GM21447 (cell line): ENCODE data around the gene SLC13A2.

Experiments
- ATAC-seq: cut with Tn5 transposase; IDR thresholded peaks from one replicate; pipeline ENCODE4 v1.9.1; 2021; ENCODE audit not compliant: unreplicated experiment

SLC13A2 gene

DNA sequence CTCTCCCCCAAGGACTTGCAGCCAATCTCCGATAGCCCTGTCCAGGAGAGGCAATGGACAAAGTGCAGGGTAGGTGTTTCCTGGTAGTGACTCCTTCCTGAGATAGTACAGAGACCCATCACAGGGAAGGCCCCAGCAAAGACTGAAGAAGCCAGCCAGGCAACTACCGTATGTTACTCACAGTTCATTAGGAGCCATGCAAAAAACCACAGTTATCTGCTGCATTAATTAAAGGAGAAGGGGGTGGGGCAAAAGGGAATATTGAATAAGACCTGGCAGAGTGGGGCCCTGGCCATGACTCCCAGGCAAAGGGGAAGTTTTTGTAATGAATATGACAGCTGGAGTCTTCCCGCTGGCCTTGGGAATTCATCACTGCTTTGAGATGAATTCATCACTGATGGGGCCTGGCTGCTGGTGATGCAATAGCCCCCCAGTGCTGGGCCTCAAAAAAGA lies 2.5 kb upstream of the SLC13A2 start:
- ATAC-seq = no peak

DNA sequence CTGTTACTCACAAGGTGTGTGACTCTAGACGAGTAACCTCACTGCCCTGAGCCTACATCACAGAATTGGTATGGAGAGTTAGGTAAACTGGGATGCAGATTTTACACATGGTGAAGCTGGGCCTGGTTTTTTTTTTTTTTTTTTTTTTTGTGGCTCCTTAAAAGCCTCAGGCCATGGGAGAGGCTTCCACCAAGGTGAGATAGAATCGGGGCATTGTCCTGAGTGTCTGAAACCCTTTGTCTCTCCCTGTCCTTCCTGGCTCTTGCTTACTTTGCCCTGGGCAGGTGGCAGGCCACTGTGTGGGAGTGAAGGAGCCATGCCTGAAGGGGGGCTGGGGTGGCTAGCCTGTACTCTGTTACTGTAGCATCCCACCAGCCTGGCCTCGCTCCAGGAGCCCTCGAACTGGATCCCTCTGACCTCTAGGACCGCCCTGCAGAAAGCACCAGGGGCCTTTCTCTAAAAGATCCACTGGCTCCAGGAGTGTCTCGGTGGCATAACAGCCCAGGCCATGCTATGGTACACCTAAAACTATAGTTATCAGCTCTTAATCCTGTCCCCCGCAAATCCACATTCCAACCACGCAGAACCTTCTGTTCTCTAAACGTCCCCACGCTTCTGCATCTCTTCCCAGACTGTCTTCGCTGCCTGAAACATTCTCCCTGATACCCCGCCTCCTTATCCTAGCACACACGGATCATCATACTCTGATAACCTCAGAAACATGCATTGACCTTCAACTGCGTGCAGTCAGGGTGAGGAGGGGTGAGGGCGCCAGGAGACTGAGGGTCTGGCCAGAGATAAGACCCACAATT lies 1.7 kb upstream of the SLC13A2 start:
- no peak for ATAC-seq

DNA sequence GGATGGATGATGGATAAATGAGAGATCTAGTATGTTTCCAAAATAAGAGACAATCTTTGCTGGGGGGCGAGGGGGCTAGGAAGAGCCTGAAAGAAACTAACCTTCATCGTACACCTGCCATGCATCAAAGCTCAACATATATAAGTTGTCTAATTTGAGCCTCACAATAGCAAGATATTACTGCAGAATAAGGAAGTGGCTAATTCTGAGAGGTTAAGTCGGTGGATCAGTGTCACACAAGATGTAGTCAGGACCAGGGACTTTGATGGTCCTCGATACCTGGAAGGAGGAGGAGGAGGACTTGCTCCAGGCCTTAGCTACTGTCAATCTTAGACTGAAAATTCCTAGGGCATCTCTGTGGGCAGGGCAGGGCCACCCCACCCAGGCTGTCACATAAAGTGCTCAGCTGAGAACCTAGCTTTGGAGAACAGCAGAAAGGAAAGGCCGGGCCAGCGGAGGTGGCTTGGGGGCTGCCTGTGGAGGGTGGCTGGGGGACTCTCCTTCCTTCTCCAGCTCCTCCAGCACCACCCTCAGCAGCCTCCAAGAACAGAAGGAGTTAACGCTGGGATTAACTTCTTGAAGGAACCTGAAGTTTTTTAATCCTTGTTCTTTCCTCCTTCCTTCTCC lies 460 bp upstream of the SLC13A2 start:
- ATAC-seq = no peak

GRCh38 chr17:28474111-28474531 lies 677 bp downstream of the SLC13A2 start:
- ATAC-seq = no peak

DNA sequence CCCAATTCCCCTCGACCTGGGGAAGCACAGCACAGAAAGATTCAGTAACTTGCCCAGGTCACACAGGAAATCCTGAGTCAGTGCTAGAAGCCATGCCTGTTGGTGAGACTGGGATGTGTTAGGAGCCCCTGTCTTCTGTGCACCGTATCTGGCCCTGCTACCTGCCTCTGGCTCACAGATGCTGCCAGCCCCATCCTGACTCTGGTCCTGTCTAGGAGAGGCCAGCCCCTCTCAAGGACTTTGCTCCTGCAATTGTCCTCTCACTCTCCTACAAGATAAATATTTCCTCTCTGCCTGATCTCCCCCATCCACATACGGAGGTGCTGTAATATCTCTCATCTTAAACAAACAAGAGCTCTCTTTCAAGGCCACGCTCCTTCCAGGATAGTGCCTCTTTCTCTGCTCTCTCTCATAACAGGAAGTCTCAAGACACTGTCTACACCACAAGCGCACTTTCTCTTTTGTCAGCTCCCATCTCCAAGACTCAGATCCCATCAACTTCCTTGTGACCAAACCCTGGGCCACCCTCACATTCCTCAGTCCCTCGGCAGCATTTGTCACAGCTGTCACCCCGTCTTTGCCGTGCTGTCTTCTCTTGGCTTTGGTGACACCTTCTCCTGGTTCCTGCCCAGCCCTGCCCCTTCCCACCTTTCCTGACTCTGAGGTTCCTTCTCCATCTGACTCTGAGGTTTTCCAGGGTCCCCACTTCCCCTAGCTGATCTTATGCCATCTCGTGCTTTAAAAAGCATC lies 1.9 kb downstream of the SLC13A2 start:
- ATAC-seq = no peak

- ATAC-seq = no peak
These were observed 2.8 kb downstream of the SLC13A2 start for GRCh38 chr17:28476076-28476865.

DNA sequence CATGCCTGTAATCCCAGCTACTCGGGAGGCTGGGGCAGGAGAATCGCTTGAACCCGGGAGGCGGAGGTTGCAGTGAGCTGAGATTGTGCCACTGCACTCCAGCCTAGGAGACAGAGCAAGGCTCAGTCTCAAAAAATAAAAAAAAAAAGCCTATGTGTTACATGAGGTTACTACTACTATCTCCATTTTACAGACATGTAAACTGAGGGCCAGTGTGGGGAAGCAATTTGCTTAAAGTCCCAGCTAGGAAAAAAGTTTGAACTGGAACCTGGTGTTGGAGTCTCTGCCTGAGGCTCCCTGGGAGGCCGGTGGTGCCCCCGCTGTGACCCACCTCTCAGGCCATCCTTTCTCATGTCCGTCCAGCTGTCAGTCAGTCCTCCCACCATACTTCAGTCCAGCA lies 4.5 kb downstream of the SLC13A2 start:
- ATAC-seq = no peak

DNA sequence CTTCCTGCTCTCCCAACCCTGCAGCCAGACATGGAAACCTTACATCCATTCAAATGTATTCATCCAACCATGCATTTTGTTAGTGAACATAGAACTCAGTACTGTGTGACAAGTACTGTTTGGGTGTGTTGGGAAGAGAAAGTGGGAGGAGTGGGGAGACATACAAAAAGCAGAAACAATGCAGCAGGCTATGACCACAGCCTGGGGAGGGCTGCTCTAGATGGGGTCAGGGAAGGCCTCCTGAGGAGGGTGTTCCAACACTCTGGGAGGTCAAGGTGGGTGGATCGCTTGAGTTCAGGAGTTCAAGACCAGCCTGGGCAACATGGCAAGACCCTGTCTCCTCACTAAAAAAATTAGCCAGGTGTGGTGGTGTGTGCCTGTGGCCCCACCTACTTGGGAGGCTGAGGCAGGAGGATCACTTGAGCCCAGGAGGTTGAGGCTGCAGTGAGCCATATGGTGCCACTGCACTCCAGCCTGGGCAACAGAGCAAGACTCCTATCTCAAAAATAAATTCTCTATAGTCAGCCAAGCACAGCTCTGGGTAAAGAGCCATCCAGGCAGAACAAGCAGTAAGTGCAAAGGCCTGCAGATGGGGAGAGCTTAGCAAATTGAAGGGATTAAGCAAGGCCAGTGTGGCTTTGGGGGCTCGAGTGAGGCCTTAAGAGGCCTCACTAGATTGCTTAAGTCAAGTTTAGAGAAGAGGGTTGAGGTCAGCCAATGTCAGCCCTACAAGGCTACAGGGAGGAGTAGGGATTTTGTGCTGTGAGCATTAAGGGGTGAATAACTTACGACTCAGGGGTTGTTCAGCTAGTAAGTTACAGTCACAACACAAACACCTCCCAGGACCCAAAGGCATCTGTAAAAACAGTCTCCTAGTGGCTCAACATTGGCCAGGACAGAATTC lies 5.5 kb downstream of the SLC13A2 start:
- no peak for ATAC-seq

DNA sequence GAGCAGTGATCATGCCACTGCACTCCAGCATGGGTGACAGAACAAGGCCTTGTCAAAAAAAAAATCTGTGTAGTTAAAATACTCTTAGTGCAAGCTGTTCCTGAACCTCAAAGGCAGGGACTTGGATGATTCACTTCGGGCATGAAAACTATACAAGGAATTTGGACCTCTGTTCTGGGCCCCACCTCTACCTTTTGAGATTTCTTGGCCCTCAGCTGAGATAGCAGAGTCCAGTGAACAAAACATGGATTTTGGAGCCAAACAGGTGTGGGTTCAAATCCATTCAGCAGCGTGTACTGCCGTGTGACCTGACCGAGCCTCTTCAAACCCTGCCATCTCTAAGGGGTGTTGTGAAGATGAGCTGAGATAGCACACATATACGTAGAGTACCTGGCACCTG lies 6.8 kb downstream of the SLC13A2 start:
- ATAC-seq = no peak

GRCh38 chr17:28480799-28481571 lies 7.5 kb downstream of the SLC13A2 start:
- ATAC-seq = no peak

DNA sequence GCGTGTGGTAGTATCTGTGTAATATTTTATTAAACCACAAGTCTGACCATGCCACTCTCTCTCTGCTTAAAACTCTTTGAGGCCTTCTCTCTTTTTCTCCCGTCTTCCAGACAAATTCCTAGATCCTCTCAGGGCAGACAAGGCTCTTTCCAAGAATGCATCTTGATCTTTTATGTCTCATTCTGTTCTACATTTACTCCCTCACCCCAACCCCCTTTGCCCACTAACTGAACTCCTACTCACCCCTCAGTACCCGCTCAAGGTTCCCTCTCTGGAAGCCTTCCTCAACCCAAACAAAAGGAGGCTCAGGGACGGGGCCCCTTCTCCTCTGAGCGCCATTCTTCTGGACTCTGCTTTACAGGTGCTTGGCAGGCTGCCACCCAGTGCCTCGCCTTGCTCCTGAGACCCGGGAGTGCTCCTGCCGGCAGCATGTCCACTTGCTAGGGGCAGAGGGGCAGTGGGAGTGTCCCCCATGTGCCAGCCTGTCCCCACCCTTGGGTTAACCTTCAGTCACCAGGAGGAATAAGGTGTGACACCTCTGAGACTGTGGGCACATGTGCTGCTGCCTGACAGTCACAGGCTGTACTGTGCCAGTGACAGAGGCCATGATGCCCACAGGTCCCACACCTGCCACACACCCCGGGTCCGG lies 9.2 kb downstream of the SLC13A2 start:
- ATAC-seq = no peak

DNA sequence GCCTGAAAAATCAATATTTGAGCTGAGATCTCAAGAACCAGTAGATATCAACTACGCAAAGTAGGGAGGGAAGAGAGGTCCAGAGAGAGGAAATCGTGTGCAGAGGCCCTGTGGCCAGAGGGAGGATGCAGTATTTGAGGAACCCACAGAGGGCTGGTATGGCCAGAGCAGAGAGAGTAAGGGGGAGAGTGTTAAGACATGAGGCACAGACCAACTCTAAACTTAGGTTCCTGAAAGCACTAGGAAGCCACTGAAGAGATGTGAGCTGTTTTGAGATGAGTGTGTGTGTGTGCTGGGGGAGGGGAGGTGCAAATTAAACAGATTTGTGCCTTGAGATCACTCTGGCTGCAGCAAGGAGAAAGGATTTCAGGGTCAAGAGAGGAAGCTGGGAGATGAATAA lies 10.9 kb downstream of the SLC13A2 start:
- ATAC-seq = peak; percentile 93

DNA sequence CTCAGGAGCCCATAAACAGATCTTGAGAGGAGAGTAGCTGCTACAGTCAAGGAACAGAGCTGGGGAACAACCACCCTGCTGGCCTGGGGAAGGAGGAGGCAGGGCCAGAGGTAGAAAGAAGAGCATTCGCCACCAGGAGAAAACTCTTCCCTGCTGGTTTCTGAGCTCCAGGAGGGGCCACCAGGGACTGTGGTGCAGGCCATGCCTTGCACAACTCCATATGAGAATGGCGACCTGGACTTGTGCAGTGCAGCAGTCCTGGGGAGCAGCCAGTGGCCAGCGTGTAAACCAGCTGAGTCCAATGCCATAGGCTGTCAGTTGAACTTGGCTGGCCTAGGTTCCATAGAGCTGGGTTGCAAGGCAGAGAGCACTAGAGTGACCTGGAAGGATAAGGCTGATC lies 11.6 kb downstream of the SLC13A2 start:
- no peak for ATAC-seq

DNA sequence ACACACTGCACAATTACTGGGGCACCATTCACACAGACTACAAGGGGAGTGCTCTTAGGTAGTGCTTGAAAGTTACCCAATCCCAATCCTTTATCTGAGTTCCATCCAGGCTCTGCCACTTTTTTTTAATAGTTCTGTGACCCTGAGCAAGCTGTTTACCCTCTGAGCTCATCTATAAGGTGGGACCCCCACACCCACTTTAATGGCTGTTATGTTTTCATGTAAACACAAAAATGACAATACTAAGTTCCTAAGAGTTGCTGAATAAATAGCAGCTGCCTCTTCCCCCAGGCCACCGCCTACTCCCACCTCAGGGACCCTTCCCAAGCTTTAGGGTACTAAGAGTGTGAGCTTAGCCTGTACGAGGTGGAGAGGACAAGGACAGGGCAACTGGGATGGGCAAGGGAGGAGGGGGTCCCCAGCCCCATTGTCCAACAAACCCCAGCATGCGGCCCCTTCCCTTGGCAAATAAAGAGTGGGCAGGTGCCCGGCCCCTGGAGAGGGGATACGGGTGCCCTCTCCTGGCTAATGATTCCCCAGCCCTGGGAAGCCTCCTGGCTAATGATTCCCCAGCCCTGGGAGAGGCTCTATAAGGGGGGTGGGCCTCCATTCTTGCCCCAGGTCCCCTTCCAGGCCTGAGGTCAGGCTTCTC lies 14.6 kb downstream of the SLC13A2 start:
- ATAC-seq = no peak

DNA sequence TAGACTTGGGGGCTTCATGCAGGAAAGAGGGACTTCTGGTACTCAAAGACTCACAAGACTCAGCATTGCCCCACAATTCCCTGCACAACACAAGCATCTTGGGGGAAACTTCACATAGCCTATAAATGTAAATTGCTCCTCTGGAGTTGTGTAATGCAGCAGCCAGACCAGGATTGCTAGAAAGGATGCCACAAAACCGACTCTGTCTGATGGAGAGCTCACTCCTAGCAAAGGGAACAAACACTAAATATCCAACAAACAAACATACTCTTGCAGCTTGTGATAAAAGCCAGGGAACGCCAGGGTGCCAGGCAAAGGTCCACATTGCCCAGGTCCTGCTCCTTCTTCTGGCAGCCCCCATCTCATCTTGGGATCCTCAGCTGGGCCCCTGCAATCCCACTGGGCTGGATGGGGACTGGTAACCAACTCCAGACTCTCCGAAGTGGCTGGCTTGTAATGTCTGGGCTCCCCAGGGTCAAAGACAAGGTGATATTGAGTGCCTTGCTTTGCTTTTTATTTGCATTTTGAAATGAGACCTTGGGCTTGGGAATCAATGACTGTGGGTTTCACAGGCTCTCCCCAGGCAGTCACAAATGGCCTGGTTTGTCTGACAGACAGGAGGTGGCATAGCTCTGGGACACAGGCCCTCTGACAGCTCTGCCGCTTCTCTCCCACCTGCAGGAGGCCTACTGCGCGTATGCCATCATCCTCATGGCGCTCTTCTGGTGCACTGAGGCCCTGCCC lies 15.3 kb downstream of the SLC13A2 start:
- no peak for ATAC-seq

DNA sequence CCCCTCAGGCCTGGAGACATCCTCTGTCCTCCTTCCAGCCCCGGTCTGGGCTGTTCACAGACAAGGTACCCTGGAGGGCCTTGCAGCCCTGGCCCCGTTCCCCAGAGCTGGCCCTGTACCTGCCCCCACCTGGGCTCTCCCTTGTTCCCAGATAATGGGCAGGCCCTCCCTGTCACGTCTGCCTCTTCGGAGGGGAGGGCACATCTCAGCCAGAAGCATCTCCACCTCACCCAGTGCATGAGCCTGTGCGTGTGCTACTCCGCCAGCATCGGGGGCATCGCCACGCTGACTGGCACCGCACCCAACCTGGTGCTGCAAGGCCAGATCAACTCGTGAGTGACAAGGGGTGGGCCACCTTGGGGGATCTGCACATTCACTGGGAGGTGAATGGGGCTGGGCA lies 17.8 kb downstream of the SLC13A2 start:
- ATAC-seq = no peak

- ATAC-seq = no peak
These were observed 18.4 kb downstream of the SLC13A2 start for GRCh38 chr17:28491860-28492259.
